Neuronal stem cell (in vitro differentiated cells): Measurements from ENCODE around the gene POMT2.

Experiments used
- DNase-seq: peaks from one replicate; pipeline ENCODE4 v3.0.0-alpha.2; 2013; ENCODE audit warnings: low spot score
- H2AFZ ChIP-seq: one replicate; pipeline ENCODE4 v1.6.1; 2013; ENCODE audit warnings: mild to moderate bottlenecking, low read length, inconsistent platforms
- H2AK5ac ChIP-seq: 2 replicates; pipeline ENCODE4 v1.6.1; 2013; ENCODE audit warnings: low read depth, mild to moderate bottlenecking, inconsistent platforms, low read length, moderate library complexity, mixed read lengths
- H2BK120ac ChIP-seq: 2 replicates; pipeline ENCODE4 v1.6.1; 2013; ENCODE audit warnings: low read depth, mild to moderate bottlenecking, inconsistent platforms, low read length, moderate library complexity, mixed read lengths
- H2BK12ac ChIP-seq: one replicate; pipeline ENCODE4 v1.6.1; 2013; ENCODE audit warnings: low read length, inconsistent platforms
- H2BK15ac ChIP-seq: 2 replicates; pipeline ENCODE4 v1.6.1; 2013; ENCODE audit warnings: mild to moderate bottlenecking, low read length, inconsistent platforms, mixed read lengths
- H2BK5ac ChIP-seq: one replicate; pipeline ENCODE4 v1.6.1; 2013; ENCODE audit warnings: inconsistent platforms, mild to moderate bottlenecking, low read length, moderate library complexity
- H3K14ac ChIP-seq: one replicate; pipeline ENCODE4 v1.6.1; 2013; ENCODE audit warnings: low read length, inconsistent platforms
- H3K18ac ChIP-seq: 2 replicates; pipeline ENCODE4 v1.6.1; 2013; ENCODE audit warnings: low read length, inconsistent platforms
- H3K23ac ChIP-seq: 2 replicates; pipeline ENCODE4 v1.6.1; 2013; ENCODE audit warnings: low read depth, mild to moderate bottlenecking, mixed read lengths, low read length, inconsistent platforms; ENCODE audit not compliant: poor library complexity
- H3K27ac ChIP-seq: replicated peaks from 3 replicates; pipeline ENCODE4 v1.5.1; 2013; ENCODE audit warnings: low read length, inconsistent platforms
- H3K27me3 ChIP-seq, 3 experiments: 2 replicates each; pipeline ENCODE4 v1.6.1; 2013; ENCODE audit warnings: low read length in 3 of 3, mild to moderate bottlenecking in 2 of 3, inconsistent platforms in 1 of 3, low read depth in 1 of 3, mixed read lengths in 1 of 3, moderate library complexity in 1 of 3; ENCODE audit not compliant: control insufficient read depth in 3 of 3, insufficient read depth in 3 of 3
- H3K36me3 ChIP-seq, 2 donors: replicated peaks in 1 of 2; 2 replicates each; pipeline ENCODE4 v1.6.1; 2013; ENCODE audit warnings: low read length in 2 of 2; ENCODE audit not compliant: control insufficient read depth in 2 of 2, insufficient read depth in 2 of 2
- H3K4ac ChIP-seq: 2 replicates; pipeline ENCODE4 v1.6.1; 2013; ENCODE audit warnings: inconsistent platforms, mild to moderate bottlenecking, low read length, moderate library complexity
- H3K4me1 ChIP-seq, 2 donors: 1 replicate in 1 of 2; 2 replicates in 1 of 2; pipeline ENCODE4 v1.6.1; 2013; ENCODE audit warnings: low read length in 2 of 2, low read depth in 1 of 2; ENCODE audit not compliant: control insufficient read depth in 2 of 2, insufficient read depth in 1 of 2
- H3K4me2 ChIP-seq: one replicate; pipeline ENCODE4 v1.6.1; 2013; ENCODE audit warnings: mild to moderate bottlenecking, low read length, inconsistent platforms; ENCODE audit not compliant: insufficient read depth, poor library complexity, severe bottlenecking
- H3K4me3 ChIP-seq, 2 donors: 2 replicates each; pipeline ENCODE4 v1.5.1; 2013; ENCODE audit warnings: low read length in 2 of 2, mild to moderate bottlenecking in 2 of 2, inconsistent platforms in 1 of 2, moderate library complexity in 1 of 2
- H3K79me1 ChIP-seq: one replicate; pipeline ENCODE4 v1.6.1; 2013; ENCODE audit warnings: low read depth, mild to moderate bottlenecking, inconsistent platforms, low read length, moderate library complexity
- H3K9ac ChIP-seq: one replicate; pipeline ENCODE4 v1.6.1; 2013; ENCODE audit warnings: mild to moderate bottlenecking, low read depth, low read length, inconsistent platforms; ENCODE audit not compliant: poor library complexity
- H3K9me3 ChIP-seq, 2 donors: replicated peaks in 1 of 2; 2 replicates each; pipeline versions ENCODE3 to v1.6.1; 2013; ENCODE audit warnings: low read length in 2 of 2, mild to moderate bottlenecking in 2 of 2, inconsistent platforms in 1 of 2, low read depth in 1 of 2, mixed read lengths in 1 of 2, moderate library complexity in 1 of 2; ENCODE audit not compliant: control insufficient read depth in 2 of 2, insufficient read depth in 1 of 2
- H4K8ac ChIP-seq: one replicate; pipeline ENCODE4 v1.6.1; 2013; ENCODE audit warnings: low read depth, mild to moderate bottlenecking, inconsistent platforms, low read length, moderate library complexity
- H4K91ac ChIP-seq: one replicate; pipeline ENCODE4 v1.6.1; 2013; ENCODE audit warnings: low read length, low read depth, mild to moderate bottlenecking, inconsistent platforms; ENCODE audit not compliant: poor library complexity
- WGBS, 2 donors: extraction: QIAGEN DNeasy Blood & Tissue Kit; methylation state at CpG; one replicate each; pipeline ENCODE4 v1.1.7; 2013; ENCODE audit warnings: missing lambda C conversion rate in 2 of 2, mixed read lengths in 1 of 2; ENCODE audit not compliant: insufficient read length in 2 of 2, insufficient replicate concordance in 1 of 2; ENCODE audit errors: extremely low coverage in 2 of 2; 5-methylcytosine and 5-hydroxymethylcytosine counted together

POMT2 gene

DNA sequence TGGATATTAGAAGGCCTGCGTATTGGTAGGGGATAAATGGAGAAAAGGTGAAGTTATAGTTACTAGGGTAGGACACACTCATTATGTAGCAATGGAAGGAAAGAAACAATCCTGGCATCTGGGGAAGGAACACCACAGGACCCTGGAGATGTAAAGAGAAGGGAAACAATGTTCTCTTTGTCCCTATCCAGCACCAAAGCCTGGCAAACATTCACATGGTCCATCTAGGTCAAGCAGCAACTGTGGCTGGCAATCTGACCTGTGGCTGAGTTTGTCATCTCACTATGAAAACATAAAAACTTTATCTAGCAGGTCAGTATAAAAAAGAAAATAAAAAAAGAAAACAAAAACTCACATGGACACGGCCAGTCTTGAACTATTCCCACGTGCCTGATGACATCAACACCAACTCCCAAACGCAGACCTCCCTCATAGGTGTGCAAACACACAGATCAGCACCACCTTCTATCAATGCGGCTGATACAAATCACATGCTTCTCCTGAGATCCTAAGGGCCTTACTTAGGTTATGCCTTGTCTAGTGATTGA lies 2.6 kb downstream of the POMT2 start:
- Histone ChIP-seq H3K4me2 (no peak overlapping the region), H3K27ac (no peak overlapping the region)
- WGBS, 2 donors: no CpG with 5 or more reads among the region's 5 CpGs

DNA sequence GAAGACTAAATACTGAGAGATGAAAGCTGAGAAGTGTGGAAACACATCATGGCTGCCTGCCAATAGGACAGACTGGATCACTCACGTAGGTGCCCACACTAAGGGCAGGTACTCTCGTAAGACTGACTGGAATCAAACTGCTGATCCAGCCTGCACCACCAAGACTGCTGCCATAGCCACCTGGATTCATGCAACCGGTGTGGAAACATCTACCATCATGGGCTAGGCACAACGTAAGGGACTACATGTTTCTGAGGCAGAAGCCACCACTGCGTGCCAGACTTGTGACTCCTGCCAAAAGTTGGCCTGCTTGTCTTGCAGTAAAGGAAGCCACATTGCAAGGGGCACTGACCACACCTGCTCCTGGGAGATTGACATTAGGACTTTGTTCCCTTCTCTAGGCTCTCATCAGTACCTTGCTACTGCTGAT lies 3.8 kb downstream of the POMT2 start:
- no peak overlapping the region for H4K8ac ChIP-seq
- WGBS, 2 donors: no CpG with 5 or more reads among the region's 5 CpGs
- H3K14ac ChIP-seq: no peak overlapping the region
- no peak overlapping the region for H3K4ac ChIP-seq
- no peak overlapping the region for H3K23ac ChIP-seq
- peak overlapping the region in 1 of 2 donors; percentile 10 for H3K4me3 ChIP-seq
- H3K27me3 ChIP-seq: no peaks in the 10 kb centered on the region
- no peak overlapping the region for H2BK120ac ChIP-seq
- no peak overlapping the region for H3K9ac ChIP-seq
- no peak overlapping the region for H3K4me2 ChIP-seq
- H3K36me3 ChIP-seq: no peaks in the 10 kb centered on the region
- no peak overlapping the region for H2BK15ac ChIP-seq
- H3K4me1 ChIP-seq: peaks cover 13 to 21% of the 10 kb centered on the region in 2 donors
- peak overlapping the region; percentile 35 for H2AK5ac ChIP-seq
- no peak overlapping the region for H4K91ac ChIP-seq
- no peak overlapping the region for H3K27ac ChIP-seq
- DNase-seq: no peak
- no peak overlapping the region for H2BK5ac ChIP-seq
- peaks cover 5% of the 10 kb centered on the region for H3K79me1 ChIP-seq
- no peak overlapping the region for H2AFZ ChIP-seq
- no peak overlapping the region for H3K18ac ChIP-seq
- H2BK12ac ChIP-seq: no peak overlapping the region
- H3K9me3 ChIP-seq: peaks cover 0 to 2% of the 10 kb centered on the region in 2 donors

More for the DNA sequence above, 2.6 kb downstream of the POMT2 start:
- Histone ChIP-seq H3K4ac (no peak overlapping the region), H3K27me3 (no peaks in the 10 kb centered on the region), H3K9ac (no peak overlapping the region), H3K14ac (no peak overlapping the region), H2AK5ac (no peak overlapping the region), H4K91ac (no peak overlapping the region), H3K18ac (no peak overlapping the region), H2BK5ac (no peak overlapping the region), H4K8ac (no peak overlapping the region), H3K4me1 (peaks cover 21 to 26% of the 10 kb centered on the region in 2 donors), H2BK120ac (no peak overlapping the region), H3K9me3 (peaks cover 0 to 2% of the 10 kb centered on the region in 2 donors), H3K36me3 (no peaks in the 10 kb centered on the region), H2BK12ac (no peak overlapping the region), H3K79me1 (peaks cover 5% of the 10 kb centered on the region), H2AFZ (no peak overlapping the region), H3K23ac (no peak overlapping the region), H2BK15ac (no peak overlapping the region), H3K4me3 (no peak overlapping the region)
- DNase-seq: no peak

DNA sequence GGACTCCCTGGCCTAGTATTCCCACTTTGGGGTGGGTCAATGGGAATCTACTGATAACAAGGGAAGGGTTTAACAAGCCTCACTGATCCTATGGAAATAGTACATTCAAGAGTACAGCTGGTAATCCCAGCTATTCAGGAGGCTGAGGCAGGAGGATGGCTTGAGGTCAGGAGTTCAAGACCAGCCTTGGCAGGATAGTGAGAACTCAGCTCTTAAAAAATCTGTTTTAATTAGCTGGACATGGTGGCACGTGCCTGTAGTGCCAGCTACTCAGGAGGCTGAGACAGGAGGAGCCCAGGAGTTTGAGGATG lies 4.5 kb downstream of the POMT2 start:
- Histone ChIP-seq H2BK15ac (no peak overlapping the region), H3K4me2 (no peak overlapping the region), H3K79me1 (peaks cover 5% of the 10 kb centered on the region), H3K4me3 (no peak overlapping the region), H3K36me3 (peaks cover 0 to 6% of the 10 kb centered on the region in 2 donors), H3K4ac (no peak overlapping the region), H2AK5ac (no peak overlapping the region), H3K9ac (no peak overlapping the region), H3K27me3 (no peaks in the 10 kb centered on the region), H3K4me1 (peaks cover 12 to 20% of the 10 kb centered on the region in 2 donors), H3K14ac (no peak overlapping the region), H3K9me3 (peaks cover 0 to 2% of the 10 kb centered on the region in 2 donors), H4K8ac (no peak overlapping the region), H2BK5ac (no peak overlapping the region), H4K91ac (no peak overlapping the region), H2AFZ (no peak overlapping the region), H3K23ac (no peak overlapping the region), H3K18ac (no peak overlapping the region), H2BK120ac (no peak overlapping the region), H2BK12ac (no peak overlapping the region), H3K27ac (no peak overlapping the region)
- DNase-seq: no peak
- no CpG with 5 or more reads among the region's 1 CpG for WGBS, 2 donors

DNA sequence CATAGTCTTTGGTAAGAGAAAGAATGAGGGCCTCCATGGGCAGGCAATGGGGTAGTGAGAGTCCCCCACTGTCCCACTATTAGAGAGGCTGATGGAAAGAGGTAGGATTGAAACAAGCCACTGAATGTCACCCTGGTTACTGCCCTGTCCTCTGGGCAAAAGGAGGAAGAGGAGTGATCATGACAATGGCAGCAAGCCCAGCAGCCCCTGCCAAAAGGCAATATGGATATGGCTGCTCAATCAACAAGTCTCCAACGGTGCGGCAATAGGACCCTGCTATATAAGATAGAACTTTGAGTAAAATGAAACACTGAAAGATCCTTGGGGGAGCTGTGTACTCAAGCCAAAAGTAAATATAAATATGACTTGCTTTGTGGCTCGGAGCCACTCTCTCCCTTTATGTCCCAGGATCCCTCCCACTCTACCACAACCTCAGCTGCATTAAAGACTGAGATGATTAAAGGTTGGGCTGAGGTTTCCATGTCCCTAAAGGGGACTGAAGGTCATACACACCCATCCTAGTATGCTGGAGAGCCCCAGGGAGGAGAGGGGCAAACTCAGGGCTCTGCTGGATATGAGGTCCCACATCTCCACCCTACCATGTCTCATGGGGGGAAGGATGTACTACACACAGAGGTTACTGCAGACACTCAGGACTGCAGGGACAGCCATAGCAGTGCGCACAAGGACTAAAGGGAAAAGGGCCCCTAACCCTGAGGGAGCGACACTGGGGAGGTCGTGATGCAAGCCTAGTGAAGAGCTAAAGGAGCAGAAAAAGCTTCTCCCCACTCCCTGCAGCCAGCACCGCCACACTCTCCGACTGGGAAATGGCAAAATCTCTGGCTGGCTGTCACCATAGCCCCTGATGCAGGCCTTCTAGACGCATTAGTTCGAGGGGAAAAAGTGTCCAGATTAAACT lies 5.9 kb downstream of the POMT2 start:
- no peak overlapping the region for H3K4ac ChIP-seq
- WGBS, 2 donors: no CpG with 5 or more reads among the region's 10 CpGs
- peaks cover 0 to 2% of the 10 kb centered on the region in 2 donors for H3K9me3 ChIP-seq
- no peak overlapping the region for H2AFZ ChIP-seq
- peaks cover 11 to 17% of the 10 kb centered on the region in 2 donors for H3K4me1 ChIP-seq
- H3K4me2 ChIP-seq: peak overlapping the region; percentile 18
- no peak overlapping the region for H2BK12ac ChIP-seq
- H3K27ac ChIP-seq: peak overlapping the region; percentile 23
- H3K9ac ChIP-seq: no peak overlapping the region
- H3K79me1 ChIP-seq: peaks cover 5% of the 10 kb centered on the region
- no peak overlapping the region for H3K23ac ChIP-seq
- no peak for DNase-seq
- no peak overlapping the region for H4K8ac ChIP-seq
- no peak overlapping the region for H2BK15ac ChIP-seq
- H3K27me3 ChIP-seq: no peaks in the 10 kb centered on the region
- H3K4me3 ChIP-seq: peak overlapping the region in 1 of 2 donors; percentile 13
- H3K14ac ChIP-seq: no peak overlapping the region
- peak overlapping the region; percentile 24 for H2AK5ac ChIP-seq
- no peak overlapping the region for H3K18ac ChIP-seq
- no peak overlapping the region for H2BK120ac ChIP-seq
- no peak overlapping the region for H4K91ac ChIP-seq
- H2BK5ac ChIP-seq: no peak overlapping the region
- H3K36me3 ChIP-seq: peaks cover 0 to 12% of the 10 kb centered on the region in 2 donors
